AG04450 (cell line): ENCODE results near the gene NOTUM. TPM values are rescaled to one million over a fixed set of nuclear protein-coding genes. Genes with fewer than 3 reads are reported as not detected.

Experiments used
- CTCF ChIA-PET: fragments of 300-600, 350-600 bp; formaldehyde crosslinking; extraction: SDS; loops from one replicate; lab custom pipeline; 2022; ENCODE audit warnings: antibody characterized with exemption, inconsistent platforms; lab: Charles Lee
- POLR2A ChIA-PET: fragments of 350-600 bp; formaldehyde crosslinking; extraction: SDS; loops from one replicate; lab custom pipeline; 2021; ENCODE audit warnings: antibody characterized with exemption, inconsistent platforms; lab: Yijun Ruan, JAX
- DNase-seq: peaks from one replicate; pipeline ENCODE4 v3.0.0-alpha.2; 2011; ENCODE audit warnings: low read depth, low spot score
- H3K27ac ChIP-seq: one replicate; pipeline ENCODE4 v1.5.1; 2012; ENCODE audit warnings: low read depth, low read length, control low read depth
- H3K27me3 ChIP-seq: one replicate; pipeline ENCODE4 v1.6.0; 2012; ENCODE audit warnings: low read length; ENCODE audit not compliant: control insufficient read depth, insufficient read depth
- H3K4me3 ChIP-seq: 2 replicates; pipeline ENCODE4 v1.5.1; 2011; ENCODE audit warnings: mild to moderate bottlenecking, low read depth, low read length, control low read depth
- H3K9me3 ChIP-seq: 2 replicates; pipeline ENCODE4 v1.5.1; 2012; ENCODE audit warnings: low read length; ENCODE audit not compliant: control insufficient read depth, insufficient read depth
- CTCF ChIP-seq: IDR thresholded peaks from 2 replicates; pipeline ENCODE4 v1.5.1; 2011; ENCODE audit warnings: low read depth, low read length, control low read depth, inconsistent platforms
- polyA plus RNA-seq: library from polyadenylated mRNA; depleted of rRNA; stranded (reverse); fragments of >200 nt; gene quantifications from 2 replicates; pipeline ENCODE4 v1.2.3, GENCODE V29; 2011

The NOTUM gene
- polyA plus RNA-seq, 1 experiment: not detected

GRCh38 chr17:81959362-81960129 is 1.4 kb downstream of the NOTUM start:
- ChIA-PET POLR2A (interaction anchor here (0.6 to 1.9 kb wide), 2 partner anchors 63 to 955 kb away, joined by 3 to 9 read pairs; partner anchors contain the start of genes CENPX and LRRC45), CTCF (interaction anchor here (0.6 to 1.9 kb wide), 12 partner anchors 15 to 337 kb away, joined by 3 to 34 read pairs (median 3); partner anchors contain the start of genes CENPX, DCXR and LRRC45)
- Histone ChIP-seq H3K9me3 (no peaks in the 10 kb centered on the region; the same call in 1 of the 2 replicates), H3K4me3 (peak overlapping the region; percentile 7; the same call in 1 of the 2 replicates), H3K27ac (no peak overlapping the region), H3K27me3 (peaks cover 47% of the 10 kb centered on the region)
- DNase-seq: no peak
- TF ChIP-seq CTCF: peak; percentile 45

- no peak overlapping the region for H3K4me3 ChIP-seq
- no peak for TF ChIP-seq CTCF
- H3K9me3 ChIP-seq: no peaks in the 10 kb centered on the region; the same call in 1 of the 2 replicates
- ChIA-PET POLR2A (interaction anchor here (1.9 kb wide), 1 partner anchor 64 kb away, joined by 9 read pairs; the partner anchor contains the start of genes CENPX and LRRC45), CTCF (interaction anchor here (0.8 to 1.9 kb wide), 10 partner anchors 14 to 79 kb away, joined by 3 to 34 read pairs (median 4); partner anchors contain the start of genes CENPX, DCXR and LRRC45)
- no peak overlapping the region for H3K27ac ChIP-seq
- H3K27me3 ChIP-seq: peaks cover 43% of the 10 kb centered on the region
- no peak for DNase-seq
Measured at GRCh38 chr17:81958633-81959342, 2.2 kb downstream of the NOTUM start.

DNA sequence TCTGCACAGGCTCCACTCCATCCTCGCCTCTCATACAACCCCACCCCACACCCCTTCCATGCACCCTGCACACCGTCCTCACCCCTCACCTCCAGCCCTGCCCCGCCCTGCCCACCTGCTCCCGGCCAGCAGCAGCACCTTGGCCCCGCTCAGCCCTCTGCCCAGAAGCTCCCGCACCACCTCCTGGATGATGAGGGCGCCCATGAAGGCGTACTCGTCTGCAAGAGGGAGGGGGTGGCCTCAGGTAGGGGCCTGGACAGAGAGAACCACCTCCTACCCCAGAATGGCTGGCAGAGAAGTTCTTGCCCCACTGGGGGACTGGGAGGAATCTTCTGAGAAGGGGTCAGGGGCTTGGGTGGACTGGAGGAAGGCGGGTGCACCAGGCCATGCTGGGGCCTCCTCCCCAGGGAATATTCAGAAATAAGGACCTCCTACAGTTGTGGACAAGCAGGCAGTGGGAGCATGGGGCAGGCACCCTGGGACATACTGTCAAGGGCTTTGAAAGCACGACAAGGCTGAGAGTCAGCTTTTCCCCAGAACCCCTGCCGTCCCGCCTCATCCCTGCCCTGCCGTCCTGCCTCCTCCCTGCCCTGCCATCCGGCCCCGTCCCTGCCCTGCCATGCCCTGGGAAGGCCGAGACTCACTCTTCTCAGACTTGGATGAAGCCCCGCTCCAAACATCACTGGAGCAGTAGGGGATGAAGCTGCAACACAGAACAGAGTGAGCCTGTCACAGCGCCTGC is 3.1 kb downstream of the NOTUM start:
- Histone ChIP-seq H3K4me3 (no peak overlapping the region), H3K27me3 (peaks cover 35% of the 10 kb centered on the region), H3K27ac (no peak overlapping the region), H3K9me3 (no peaks in the 10 kb centered on the region; the same call in 1 of the 2 replicates)
- POLR2A ChIA-PET: no interaction called here
- no peak for DNase-seq
- CTCF ChIA-PET: no interaction called here
- no peak for TF ChIP-seq CTCF

GRCh38 chr17:81956607-81957589 is 4.1 kb downstream of the NOTUM start:
- ChIA-PET POLR2A (no interaction called here), CTCF (no interaction called here)
- no peak for DNase-seq
- Histone ChIP-seq H3K27ac (no peak overlapping the region), H3K4me3 (no peak overlapping the region), H3K9me3 (no peaks in the 10 kb centered on the region; the same call in 1 of the 2 replicates), H3K27me3 (peaks cover 25% of the 10 kb centered on the region)
- no peak for TF ChIP-seq CTCF
